Tibial nerve (tissue), 4 donors: Measurements from ENCODE around the gene GDF7. TPM values are rescaled to one million over a fixed set of nuclear protein-coding genes. Genes with fewer than 3 reads are reported as not detected.

ENCODE experiments used
- DNase-seq, 2 donors: peaks; one replicate each; pipeline ENCODE4 v3.0.0-alpha.2; 2019; ENCODE audit warnings: low spot score in 2 of 2
- H3K27ac ChIP-seq, 4 donors: fragments of 200-600 bp; sonication (generic) in 3 of 4; one replicate each; pipeline ENCODE4 v1.5.1; 2017 to 2019; ENCODE audit warnings: mild to moderate bottlenecking in 1 of 4
- H3K27me3 ChIP-seq, 2 donors: fragments of 200-600 bp; sonication (generic) in 1 of 2; one replicate each; pipeline versions ENCODE4 v1.5.1 to v1.6.0; 2017 to 2019
- H3K36me3 ChIP-seq, 3 donors: fragments of 200-600 bp; sonication (generic); one replicate each; pipeline ENCODE4 v1.5.1; 2018 to 2019
- H3K4me1 ChIP-seq, 4 donors: fragments of 200-600 bp; sonication (generic) in 3 of 4; one replicate each; pipeline ENCODE4 v1.5.1; 2017 to 2019
- H3K4me3 ChIP-seq, 4 donors: fragments of 200-600 bp; sonication (generic) in 3 of 4; one replicate each; pipeline ENCODE4 v1.5.1; 2017 to 2019; ENCODE audit warnings: mild to moderate bottlenecking in 1 of 4, moderate library complexity in 1 of 4
- H3K9me3 ChIP-seq, 4 donors: fragments of 200-600 bp; sonication (generic) in 3 of 4; one replicate each; pipeline ENCODE4 v1.5.1; 2017 to 2019
- CTCF ChIP-seq, 5 experiments: fragments of 200-600 bp in 3 of 5; fragments of 450-650 bp in 2 of 5; sonication (generic) in 3 of 5; IDR thresholded peaks; one replicate each; pipeline ENCODE4 v1.5.1; 2016 to 2019; ENCODE audit warnings: antibody characterized with exemption in 5 of 5, mild to moderate bottlenecking in 3 of 5, moderate library complexity in 2 of 5
- EP300 ChIP-seq, 2 donors: sonication (generic); formaldehyde crosslinking; IDR thresholded peaks; one replicate each; pipeline ENCODE4 v1.6.1; 2017; ENCODE audit warnings: antibody characterized with exemption in 2 of 2, mild to moderate bottlenecking in 1 of 2
- POLR2A ChIP-seq, 2 donors: fragments of 450-650 bp; IDR thresholded peaks; one replicate each; pipeline ENCODE4 v1.6.1; 2017; ENCODE audit warnings: antibody characterized with exemption in 2 of 2, mild to moderate bottlenecking in 2 of 2, moderate library complexity in 2 of 2
- WGBS, 2 donors: methylation state at CpG; one replicate each; pipeline ENCODE4 v1.1.5; 2018; 5-methylcytosine and 5-hydroxymethylcytosine counted together
- total RNA-seq, 4 donors: library from RNA; depleted of rRNA; stranded (reverse); fragments of >200 nt; gene quantifications; one replicate each; pipeline ENCODE4 v1.1.0, GENCODE V29; 2016

The GDF7 gene
- total RNA-seq, 4 donors from 2014 or later, result 6.3 to 20.0 (median 16.6) TPM

- DNase-seq, result no peak
- Histone ChIP-seq H3K4me1 (peaks cover 0 to 63% (median 20%) of the 10 kb centered on the region in 4 donors), H3K4me3 (no peak overlapping the region), H3K36me3 (no peaks in the 10 kb centered on the region), H3K27ac (no peak overlapping the region), H3K27me3 (peaks cover 0 to 97% of the 10 kb centered on the region in 2 donors), H3K9me3 (no peaks in the 10 kb centered on the region)
- WGBS, 2 donors, result 49 to 58% methylated on average over 36 to 39 of the region's 45 CpGs
- TF ChIP-seq EP300 (IDR thresholded peaks at IDR 0.05) (no peak), CTCF (IDR thresholded peaks at IDR 0.05) (no peak), POLR2A (IDR thresholded peaks at IDR 0.05) (no peak)
Observed at GRCh38 chr2:20669562-20670314, 2.8 kb downstream of the GDF7 start.

- no peaks in the 10 kb centered on the region for H3K9me3 ChIP-seq
- WGBS, 2 donors, result 18 to 20% methylated on average over 59 to 80 of the region's 83 CpGs
- TF ChIP-seq EP300 (IDR thresholded peaks at IDR 0.05) (no peak), POLR2A (IDR thresholded peaks at IDR 0.05) (no peak), CTCF (IDR thresholded peaks at IDR 0.05) (no peak)
- no peak overlapping the region for H3K27ac ChIP-seq
- no peak for DNase-seq
- peaks cover 0 to 62% (median 21%) of the 10 kb centered on the region in 4 donors for H3K4me1 ChIP-seq
- peaks cover 0 to 91% of the 10 kb centered on the region in 2 donors for H3K27me3 ChIP-seq
- peak overlapping the region in 1 of 4 donors; percentile 8 for H3K4me3 ChIP-seq
- no peaks in the 10 kb centered on the region for H3K36me3 ChIP-seq
Observed at GRCh38 chr2:20670315-20671035, 3.5 kb downstream of the GDF7 start.

GRCh38 chr2:20671036-20671735 lies 4.2 kb downstream of the GDF7 start:
- Histone ChIP-seq H3K9me3 (no peaks in the 10 kb centered on the region), H3K27me3 (peaks cover 0 to 84% of the 10 kb centered on the region in 2 donors), H3K4me1 (peaks cover 0 to 58% (median 15%) of the 10 kb centered on the region in 4 donors), H3K36me3 (no peaks in the 10 kb centered on the region), H3K27ac (no peak overlapping the region), H3K4me3 (peak overlapping the region in 1 of 4 donors; percentile 8)
- 24 to 26% methylated on average over 28 to 43 of the region's 60 CpGs for WGBS, 2 donors
- no peak for TF ChIP-seq CTCF (IDR thresholded peaks at IDR 0.05)
- no peak for TF ChIP-seq EP300 (IDR thresholded peaks at IDR 0.05)
- no peak for TF ChIP-seq POLR2A (IDR thresholded peaks at IDR 0.05)
- DNase-seq, result no peak

- H3K27me3 ChIP-seq, result peaks cover 0 to 79% of the 10 kb centered on the region in 2 donors
- H3K4me3 ChIP-seq, result no peak overlapping the region
- H3K27ac ChIP-seq, result no peak overlapping the region
- 22 to 24% methylated on average over 13 of the region's 13 CpGs for WGBS, 2 donors
- peaks cover 0 to 53% (median 10%) of the 10 kb centered on the region in 4 donors for H3K4me1 ChIP-seq
- no peak for DNase-seq
- no peaks in the 10 kb centered on the region for H3K36me3 ChIP-seq
- H3K9me3 ChIP-seq, result no peaks in the 10 kb centered on the region
- TF ChIP-seq POLR2A (IDR thresholded peaks at IDR 0.05), result no peak
- TF ChIP-seq CTCF (IDR thresholded peaks at IDR 0.05), result no peak
- TF ChIP-seq EP300 (IDR thresholded peaks at IDR 0.05), result no peak
Observed at GRCh38 chr2:20671736-20672080, 4.8 kb downstream of the GDF7 start.
